Measurements from ENCODE around the gene CFAP251.
"Not testable (repeated sequence)": the region's sequence is repeated elsewhere in the genome, so short reads cannot be mapped to it uniquely, and the experiment has no call there.

CFAP251 gene, protein sequence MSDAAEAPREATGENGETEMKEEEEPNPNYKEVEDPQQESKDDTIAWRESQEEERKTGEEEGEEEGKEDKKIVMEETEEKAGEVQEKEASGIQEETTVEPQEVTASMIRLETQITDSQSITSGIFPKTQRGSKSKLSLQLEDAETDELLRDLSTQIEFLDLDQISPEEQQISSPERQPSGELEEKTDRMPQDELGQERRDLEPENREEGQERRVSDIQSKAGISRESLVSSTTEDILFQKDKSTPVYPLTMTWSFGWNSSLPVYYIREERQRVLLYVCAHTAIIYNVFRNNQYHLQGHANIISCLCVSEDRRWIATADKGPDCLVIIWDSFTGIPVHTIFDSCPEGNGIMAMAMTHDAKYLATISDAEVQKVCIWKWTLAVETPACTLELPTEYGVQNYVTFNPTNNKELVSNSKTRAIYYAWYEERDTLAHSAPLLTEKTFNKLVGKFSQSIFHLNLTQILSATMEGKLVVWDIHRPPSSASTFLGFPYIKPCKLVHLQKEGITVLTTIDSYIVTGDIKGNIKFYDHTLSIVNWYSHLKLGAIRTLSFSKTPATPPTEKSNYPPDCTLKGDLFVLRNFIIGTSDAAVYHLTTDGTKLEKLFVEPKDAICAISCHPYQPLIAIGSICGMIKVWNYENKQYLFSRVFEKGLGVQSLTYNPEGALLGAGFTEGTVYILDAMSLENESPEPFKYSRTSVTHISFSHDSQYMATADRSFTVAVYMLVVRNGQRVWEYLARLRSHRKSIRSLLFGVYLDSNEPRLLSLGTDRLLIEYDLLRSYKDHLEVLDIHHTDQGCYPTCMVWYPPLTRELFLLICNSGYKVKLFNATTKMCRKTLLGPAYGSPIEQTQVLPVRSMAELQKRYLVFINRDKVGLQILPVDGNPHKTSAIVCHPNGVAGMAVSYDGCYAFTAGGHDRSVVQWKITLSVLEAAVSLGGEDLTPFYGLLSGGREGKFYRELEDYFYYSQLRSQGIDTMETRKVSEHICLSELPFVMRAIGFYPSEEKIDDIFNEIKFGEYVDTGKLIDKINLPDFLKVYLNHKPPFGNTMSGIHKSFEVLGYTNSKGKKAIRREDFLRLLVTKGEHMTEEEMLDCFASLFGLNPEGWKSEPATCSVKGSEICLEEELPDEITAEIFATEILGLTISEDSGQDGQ

DNA sequence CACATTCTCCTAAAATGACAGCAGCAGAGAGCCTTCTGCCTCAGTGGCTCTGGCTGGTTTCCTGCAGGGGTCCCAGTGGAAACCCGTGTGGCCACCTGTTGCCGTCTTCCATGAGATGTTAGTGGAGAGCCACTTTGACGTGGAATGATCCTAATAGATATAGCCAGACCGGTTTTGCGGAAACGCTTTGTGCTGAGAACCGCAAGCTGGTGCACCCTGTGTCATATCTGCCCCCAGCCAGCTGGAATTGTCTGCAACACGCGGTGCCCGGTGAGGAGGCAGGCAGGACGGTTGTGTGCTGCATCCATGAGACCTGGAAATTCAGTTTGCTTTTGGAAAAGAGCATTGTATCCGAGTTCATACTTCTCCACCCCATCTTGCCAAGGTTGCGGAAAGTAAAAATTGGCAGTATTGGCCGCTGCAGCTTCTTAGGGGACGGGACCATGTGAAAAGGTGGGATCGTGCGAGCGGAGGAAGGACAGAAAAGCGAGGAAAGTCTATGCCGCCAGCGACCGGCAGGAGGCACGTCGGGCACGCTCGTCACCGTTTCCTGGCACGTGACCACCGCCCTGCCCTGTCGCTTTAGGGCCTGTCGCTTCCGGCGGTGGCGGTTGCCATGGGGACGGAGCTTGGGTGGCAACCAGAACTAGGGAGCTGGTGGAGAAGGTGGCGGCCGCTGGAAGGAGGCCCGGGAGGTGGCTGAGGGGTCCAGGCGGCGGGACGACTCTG, at the start of gene CFAP251:
TSS of gene CFAP251 (plus strand) at position 643 of the 729 bp plus-strand sequence. CDS start 2,714 bp downstream, outside the sequence.
- FAIRE-seq = no peak

DNA sequence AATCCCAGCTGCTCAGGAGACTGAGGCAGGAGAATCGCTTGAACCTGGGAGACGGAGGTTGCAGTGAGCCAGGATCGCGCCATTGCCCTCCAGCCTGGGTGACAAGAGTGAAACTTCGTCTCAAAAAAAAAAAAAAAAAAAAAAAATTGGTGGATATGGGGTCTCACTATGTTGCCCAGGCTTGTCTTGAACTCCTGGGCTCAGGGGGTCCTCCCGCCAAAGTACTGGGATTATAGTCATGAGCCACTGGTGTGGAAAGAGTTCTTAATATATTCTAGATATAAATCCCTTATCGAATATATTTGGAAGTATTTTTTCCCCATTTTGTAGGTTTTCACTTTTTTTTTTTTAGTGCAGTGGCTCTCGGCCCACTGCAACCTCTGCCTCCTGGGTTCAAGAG, 49.2 kb upstream of the CFAP251 start:
- FAIRE-seq = not testable (repeated sequence)

- FAIRE-seq = no peak
Observed at GRCh38 chr12:121871467-121871866, 46.9 kb upstream of the CFAP251 start.

- FAIRE-seq = no peak
Observed at GRCh38 chr12:121872546-121873215, 45.7 kb upstream of the CFAP251 start.

DNA sequence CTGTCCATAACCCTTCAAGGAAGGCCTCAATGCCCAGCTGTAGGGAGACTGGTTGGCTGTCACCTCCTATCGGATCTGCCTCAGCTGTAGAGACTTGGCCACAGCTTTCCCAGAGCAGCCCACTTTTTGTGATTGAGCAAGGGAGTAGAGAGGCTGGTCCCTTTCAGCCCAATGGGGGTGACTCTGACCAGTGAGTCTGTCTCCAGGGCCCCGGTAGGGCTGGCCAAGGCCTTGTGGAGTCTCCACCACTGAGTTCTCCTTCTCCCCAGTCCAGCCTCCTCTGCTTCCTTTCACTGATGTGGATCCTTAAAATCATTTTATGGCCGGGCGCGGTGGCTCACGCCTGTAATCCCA, 45.2 kb upstream of the CFAP251 start:
- no peak for FAIRE-seq

GRCh38 chr12:121874071-121874470, 44.3 kb upstream of the CFAP251 start:
- no peak for FAIRE-seq

DNA sequence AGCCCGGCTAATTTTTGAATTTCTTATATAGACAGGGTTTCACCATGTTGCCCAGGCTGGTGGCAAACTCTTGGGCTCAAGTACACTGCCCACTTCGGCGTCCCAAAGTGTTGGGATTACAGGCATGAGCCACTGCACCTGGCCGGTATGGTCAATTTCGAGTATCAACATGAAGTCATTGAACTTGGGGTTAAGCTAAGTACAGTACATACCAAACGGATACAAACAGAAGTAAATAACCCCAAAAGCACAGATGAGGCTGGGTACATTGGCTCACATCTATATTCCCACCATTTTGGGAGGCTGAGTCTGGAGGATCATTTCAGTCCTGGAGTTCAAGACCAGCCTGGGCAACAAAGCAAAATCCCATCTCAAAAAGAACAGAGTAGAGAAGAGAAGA, 42.8 kb upstream of the CFAP251 start:
- no peak for FAIRE-seq

DNA sequence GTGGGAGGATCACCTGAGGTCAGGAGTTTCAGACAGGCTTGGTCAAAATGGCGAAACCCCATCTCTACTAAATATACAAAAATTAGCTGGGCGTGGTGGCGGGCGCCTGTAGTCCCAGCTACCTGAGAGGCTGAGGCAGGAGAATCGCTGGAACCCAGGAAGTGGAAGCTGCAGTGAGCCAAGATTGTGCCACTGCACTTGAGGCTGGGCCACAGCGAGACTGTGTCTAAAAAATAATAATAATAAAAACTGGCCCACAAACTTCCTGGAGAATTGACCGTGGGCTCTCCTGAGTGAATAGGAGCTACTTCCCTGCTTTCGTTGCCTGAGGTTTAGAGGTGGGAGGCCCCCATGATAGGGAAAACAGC, 42.3 kb upstream of the CFAP251 start:
- not testable (repeated sequence) for FAIRE-seq

GRCh38 chr12:121883315-121883660, 35.1 kb upstream of the CFAP251 start:
- no peak for FAIRE-seq

DNA sequence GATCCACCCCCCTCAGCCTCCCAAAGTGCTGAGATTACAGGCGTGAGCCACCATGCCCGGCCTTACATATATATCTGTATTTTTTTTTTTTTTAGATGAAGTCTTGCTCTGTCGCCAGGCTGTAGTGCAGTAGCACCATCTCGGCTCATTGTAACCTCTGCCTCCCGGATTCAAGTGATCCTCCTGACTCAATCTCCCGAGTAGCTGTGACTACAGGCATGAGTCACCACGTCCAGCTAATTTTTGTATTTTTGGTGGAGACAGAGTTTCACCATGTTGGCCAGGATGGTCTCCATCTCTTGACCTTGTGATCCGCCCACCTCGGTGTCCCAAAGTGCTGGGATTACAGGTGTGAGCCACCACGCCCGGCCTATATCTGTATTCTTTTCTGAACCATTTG, 33.3 kb upstream of the CFAP251 start:
- not testable (repeated sequence) for FAIRE-seq

DNA sequence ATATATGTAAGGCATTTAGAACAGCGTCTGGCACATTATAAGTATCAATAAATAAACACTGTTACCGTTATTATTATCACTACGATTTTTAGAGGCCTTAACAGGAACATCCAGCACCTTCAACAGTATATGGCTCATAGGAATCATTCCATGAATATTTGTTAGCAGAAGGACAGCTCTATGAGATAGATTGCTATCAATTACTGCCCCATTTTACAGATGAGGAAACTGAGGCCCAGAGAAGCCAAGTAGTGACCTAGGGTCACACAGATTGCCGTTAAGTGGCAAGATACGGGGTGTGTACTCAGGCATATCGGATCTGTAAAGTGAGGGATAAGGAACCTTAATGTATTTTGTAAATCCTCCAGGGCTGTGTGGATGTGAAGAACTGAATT, 30.3 kb upstream of the CFAP251 start:
- FAIRE-seq = no peak

- FAIRE-seq = peak; percentile 84
Observed at GRCh38 chr12:121888478-121889273, 29.7 kb upstream of the CFAP251 start, which contains the start of gene PSMD9. PSMD9 (plus strand) TSS chr12:121888790; CDS start chr12:121888857, 67 bp downstream.

DNA sequence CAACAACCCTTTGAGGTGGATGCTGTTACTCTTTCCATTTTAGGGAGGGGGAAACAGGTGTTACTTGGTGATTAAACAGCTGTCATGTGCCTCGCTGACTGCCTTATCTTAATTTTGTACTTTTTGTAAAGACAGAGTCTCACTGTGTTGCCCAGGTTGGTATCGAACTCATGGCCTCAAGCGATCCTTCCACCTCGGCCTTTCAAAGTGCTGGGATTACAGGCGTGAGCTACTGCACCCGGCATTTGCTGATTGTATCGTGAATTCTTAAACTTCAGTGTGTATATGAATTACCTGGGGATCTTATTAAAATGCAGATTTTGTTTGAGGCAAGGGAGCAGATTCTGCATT, 29.1 kb upstream of the CFAP251 start:
- no peak for FAIRE-seq

- FAIRE-seq = not testable (repeated sequence)
Observed at GRCh38 chr12:121889661-121890060, 28.7 kb upstream of the CFAP251 start.

GRCh38 chr12:121892673-121893561, 25.5 kb upstream of the CFAP251 start:
- FAIRE-seq = no peak

GRCh38 chr12:121893961-121894460, 24.4 kb upstream of the CFAP251 start:
- FAIRE-seq = no peak

GRCh38 chr12:121894633-121895032, 23.8 kb upstream of the CFAP251 start:
- no peak for FAIRE-seq

GRCh38 chr12:121898287-121898686, 20.1 kb upstream of the CFAP251 start:
- no peak for FAIRE-seq

- no peak for FAIRE-seq
Observed at GRCh38 chr12:121899590-121899989, 18.8 kb upstream of the CFAP251 start.

DNA sequence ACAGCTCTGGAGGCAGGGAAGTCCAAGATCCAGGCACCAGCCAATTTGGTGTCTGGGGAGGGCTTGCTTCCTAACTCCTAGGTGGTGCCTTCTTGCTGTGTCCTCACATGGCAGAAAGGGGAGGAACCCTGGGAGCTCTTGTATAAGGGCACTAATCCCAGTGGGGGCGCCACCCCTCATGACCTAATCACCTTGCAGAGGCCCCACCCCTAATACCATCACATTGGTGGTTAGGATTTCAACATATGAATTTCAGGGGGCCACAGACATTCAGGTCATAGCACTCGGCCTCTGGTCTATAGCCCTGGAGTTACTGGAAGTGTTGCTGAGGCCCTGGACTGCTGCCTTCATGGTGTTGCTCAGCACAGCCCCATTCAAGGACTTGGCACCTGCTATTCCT, 15.2 kb upstream of the CFAP251 start:
- FAIRE-seq = no peak

Data from endometrium (tissue), 2 donors.